ENCODE data around the gene AMBRA1. TPM values are rescaled to one million over a fixed set of nuclear protein-coding genes. Genes with fewer than 3 reads are reported as not detected.

AMBRA1 gene
- total RNA-seq, 1 donor from 2014 or later = 45.3 TPM

DNA sequence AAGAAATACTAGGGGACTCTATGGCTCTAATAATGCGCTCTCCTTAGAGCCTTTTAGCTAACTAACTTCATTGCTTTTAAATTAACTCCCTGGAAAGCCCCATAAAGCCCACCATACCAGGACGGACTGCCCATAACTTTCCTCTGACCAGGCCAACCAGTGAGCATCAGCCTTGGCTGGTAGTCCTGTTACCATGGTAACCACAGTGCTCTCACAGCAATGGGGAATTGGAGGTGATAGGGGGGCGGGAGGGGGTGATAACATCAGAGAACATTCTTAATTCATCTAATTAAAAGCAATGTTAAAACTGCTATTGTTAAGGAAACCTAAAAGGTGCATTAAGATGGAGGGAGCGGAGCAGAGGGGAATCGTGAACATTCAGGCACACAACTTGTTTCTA, 175.1 kb downstream of the AMBRA1 start:
- Mint-ChIP-seq H3K4me1 (ENCODE audit: low read depth) (peaks cover 6% of the 10 kb centered on the region), H3K27ac (no peak overlapping the region), H3K9me3 (ENCODE audit: low read depth) (no peaks in the 10 kb centered on the region), H3K27me3 (no peaks in the 10 kb centered on the region), H3K36me3 (ENCODE audit: insufficient read depth) (peaks cover 21% of the 10 kb centered on the region), H3K4me3 (ENCODE audit: low read depth) (no peak overlapping the region)
- DNase-seq (ENCODE audit: low spot score, unreplicated experiment) = no peak
- TF ChIP-seq, protein P1, sequence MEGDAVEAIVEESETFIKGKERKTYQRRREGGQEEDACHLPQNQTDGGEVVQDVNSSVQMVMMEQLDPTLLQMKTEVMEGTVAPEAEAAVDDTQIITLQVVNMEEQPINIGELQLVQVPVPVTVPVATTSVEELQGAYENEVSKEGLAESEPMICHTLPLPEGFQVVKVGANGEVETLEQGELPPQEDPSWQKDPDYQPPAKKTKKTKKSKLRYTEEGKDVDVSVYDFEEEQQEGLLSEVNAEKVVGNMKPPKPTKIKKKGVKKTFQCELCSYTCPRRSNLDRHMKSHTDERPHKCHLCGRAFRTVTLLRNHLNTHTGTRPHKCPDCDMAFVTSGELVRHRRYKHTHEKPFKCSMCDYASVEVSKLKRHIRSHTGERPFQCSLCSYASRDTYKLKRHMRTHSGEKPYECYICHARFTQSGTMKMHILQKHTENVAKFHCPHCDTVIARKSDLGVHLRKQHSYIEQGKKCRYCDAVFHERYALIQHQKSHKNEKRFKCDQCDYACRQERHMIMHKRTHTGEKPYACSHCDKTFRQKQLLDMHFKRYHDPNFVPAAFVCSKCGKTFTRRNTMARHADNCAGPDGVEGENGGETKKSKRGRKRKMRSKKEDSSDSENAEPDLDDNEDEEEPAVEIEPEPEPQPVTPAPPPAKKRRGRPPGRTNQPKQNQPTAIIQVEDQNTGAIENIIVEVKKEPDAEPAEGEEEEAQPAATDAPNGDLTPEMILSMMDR (IDR thresholded peaks at IDR 0.05; ENCODE audit: unreplicated experiment) = no peak

DNA sequence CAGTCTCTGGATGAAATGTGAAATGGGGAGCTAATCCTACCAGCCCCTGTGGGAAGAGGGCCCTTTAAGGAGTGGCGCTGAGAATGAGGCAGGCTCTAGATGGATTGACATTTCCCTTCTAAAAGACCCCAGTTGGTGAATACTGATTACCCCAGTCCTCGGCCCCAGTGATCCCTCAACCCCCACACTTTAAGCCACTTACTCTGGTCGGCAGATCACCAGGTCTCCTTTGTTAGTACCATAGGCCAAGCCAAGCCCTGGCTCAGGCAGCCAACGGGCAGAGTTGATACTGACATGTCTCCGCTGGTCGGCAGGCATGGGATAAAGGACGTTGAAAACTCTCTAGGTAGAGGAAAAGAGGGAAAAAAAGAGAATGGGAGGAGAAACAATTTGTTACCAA, 176.1 kb downstream of the AMBRA1 start:
- Mint-ChIP-seq H3K27ac (peak overlapping the region; percentile 68), H3K4me1 (ENCODE audit: low read depth) (peaks cover 4% of the 10 kb centered on the region), H3K9me3 (ENCODE audit: low read depth) (no peaks in the 10 kb centered on the region), H3K36me3 (ENCODE audit: insufficient read depth) (peaks cover 22% of the 10 kb centered on the region), H3K27me3 (no peaks in the 10 kb centered on the region), H3K4me3 (ENCODE audit: low read depth) (no peak overlapping the region)
- no peak for DNase-seq (ENCODE audit: low spot score, unreplicated experiment)
- TF ChIP-seq, protein P1 (IDR thresholded peaks at IDR 0.05; ENCODE audit: unreplicated experiment) = no peak

DNA sequence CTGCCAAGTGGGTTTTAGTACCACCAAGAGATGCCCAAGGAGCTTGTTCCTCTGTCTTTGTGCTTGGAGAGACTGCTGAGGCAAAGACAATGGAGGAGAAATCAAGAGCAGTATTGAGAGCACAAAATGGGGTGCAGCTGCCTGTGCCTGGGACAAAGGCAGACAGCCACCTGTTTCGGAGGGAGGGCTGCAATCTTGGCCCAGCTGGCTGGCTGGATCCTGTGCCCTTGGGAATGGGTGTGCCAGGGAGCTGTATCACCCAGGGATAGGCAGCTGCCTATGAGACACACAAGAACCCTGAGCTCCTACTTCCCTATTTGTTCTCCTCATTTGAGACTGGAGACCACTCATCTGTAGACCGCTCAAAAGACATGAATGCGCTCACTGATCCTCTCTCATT, 178.9 kb downstream of the AMBRA1 start:
- no peak overlapping the region for H3K4me3 Mint-ChIP-seq (ENCODE audit: low read depth)
- no peaks in the 10 kb centered on the region for H3K4me1 Mint-ChIP-seq (ENCODE audit: low read depth)
- H3K27me3 Mint-ChIP-seq = no peaks in the 10 kb centered on the region
- TF ChIP-seq, protein P1 (IDR thresholded peaks at IDR 0.05; ENCODE audit: unreplicated experiment) = no peak
- no peaks in the 10 kb centered on the region for H3K9me3 Mint-ChIP-seq (ENCODE audit: low read depth)
- DNase-seq (ENCODE audit: low spot score, unreplicated experiment) = no peak
- peaks cover 12% of the 10 kb centered on the region for H3K36me3 Mint-ChIP-seq (ENCODE audit: insufficient read depth)
- no peak overlapping the region for H3K27ac Mint-ChIP-seq

DNA sequence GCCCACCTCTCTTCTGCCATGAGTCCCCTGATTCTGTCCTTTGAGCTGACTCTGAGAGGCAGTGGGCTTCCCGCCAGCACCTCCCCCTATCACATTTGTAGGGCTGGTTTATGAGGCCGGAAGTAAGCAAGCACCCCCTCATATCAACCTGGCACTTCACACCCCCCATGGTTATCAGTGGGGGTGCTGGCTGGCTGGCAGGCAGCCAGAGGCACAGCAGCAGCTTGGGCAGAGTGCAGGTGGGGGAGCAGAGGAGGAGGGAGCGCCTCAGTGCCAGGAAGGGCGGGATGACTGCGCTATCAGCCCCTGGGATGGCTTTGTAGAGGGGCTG, 179.4 kb downstream of the AMBRA1 start:
- no peak for DNase-seq (ENCODE audit: low spot score, unreplicated experiment)
- Mint-ChIP-seq H3K4me1 (ENCODE audit: low read depth) (no peaks in the 10 kb centered on the region), H3K9me3 (ENCODE audit: low read depth) (no peaks in the 10 kb centered on the region), H3K27me3 (no peaks in the 10 kb centered on the region), H3K4me3 (ENCODE audit: low read depth) (no peak overlapping the region), H3K27ac (no peak overlapping the region), H3K36me3 (ENCODE audit: insufficient read depth) (peaks cover 12% of the 10 kb centered on the region)
- TF ChIP-seq, protein P1 (IDR thresholded peaks at IDR 0.05; ENCODE audit: unreplicated experiment) = no peak

- no peak overlapping the region for H3K4me3 Mint-ChIP-seq (ENCODE audit: low read depth)
- H3K36me3 Mint-ChIP-seq (ENCODE audit: insufficient read depth) = peaks cover 12% of the 10 kb centered on the region
- TF ChIP-seq, protein P1 (IDR thresholded peaks at IDR 0.05; ENCODE audit: unreplicated experiment) = no peak
- no peaks in the 10 kb centered on the region for H3K27me3 Mint-ChIP-seq
- no peak overlapping the region for H3K27ac Mint-ChIP-seq
- DNase-seq (ENCODE audit: low spot score, unreplicated experiment) = no peak
- H3K4me1 Mint-ChIP-seq (ENCODE audit: low read depth) = no peaks in the 10 kb centered on the region
- no peaks in the 10 kb centered on the region for H3K9me3 Mint-ChIP-seq (ENCODE audit: low read depth)
These were observed 179.9 kb downstream of the AMBRA1 start for GRCh38 chr11:46413760-46414465.

Measured in progenitor cell of endocrine pancreas (in vitro differentiated cells).